NB4 (cell line): Measurements from ENCODE around the gene TTYH3.

Experiments used
- DNase-seq: peaks from one replicate; pipeline ENCODE4 v3.0.0; 2010; ENCODE audit warnings: low read depth
- H3K4me3 ChIP-seq: one replicate; pipeline ENCODE4 v1.5.1; 2011; ENCODE audit warnings: mild to moderate bottlenecking, low read depth, low read length, moderate library complexity
- CTCF ChIP-seq: IDR thresholded peaks from one replicate; pipeline ENCODE4 v1.5.1; 2012; ENCODE audit warnings: low read depth, low read length
- MAX ChIP-seq: IDR thresholded peaks from 2 replicates; pipeline ENCODE4 v1.6.1; 2011; ENCODE audit warnings: low read depth, low read length
- MYC ChIP-seq: IDR thresholded peaks from 2 replicates; pipeline ENCODE4 v1.6.1; 2011; ENCODE audit warnings: low read depth, low read length
- POLR2A ChIP-seq: IDR thresholded peaks from 2 replicates; pipeline ENCODE4 v1.6.1; 2011; ENCODE audit warnings: mild to moderate bottlenecking; ENCODE audit not compliant: insufficient read length; ENCODE audit errors: extremely low read depth

TTYH3 gene

GRCh38 chr7:2631946-2632732, at the start of gene TTYH3:
TTYH3 (plus strand) TSS chr7:2631986; CDS start chr7:2632156, 170 bp downstream.
- TF ChIP-seq MYC (no peak), CTCF (no peak), MAX (no peak)
- peak within 1 kb of the TSS; percentile 70 for H3K4me3 ChIP-seq
- peak; percentile 58 for DNase-seq

- H3K4me3 ChIP-seq: no peak overlapping the region
- TF ChIP-seq MYC (no peak), POLR2A (no peak), MAX (no peak), CTCF (no peak)
- DNase-seq: no peak
Observed at GRCh38 chr7:2582006-2582735, 49.6 kb upstream of the TTYH3 start.

- TF ChIP-seq POLR2A (no peak), MAX (no peak), CTCF (no peak), MYC (no peak)
- H3K4me3 ChIP-seq: no peak overlapping the region
- no peak for DNase-seq
Observed at GRCh38 chr7:2583798-2584580, 47.8 kb upstream of the TTYH3 start.

- TF ChIP-seq MYC: no peak
- TF ChIP-seq POLR2A: no peak
- DNase-seq: no peak
- H3K4me3 ChIP-seq: no peak overlapping the region
Observed at GRCh38 chr7:2585446-2585845, 46.3 kb upstream of the TTYH3 start.

GRCh38 chr7:2586326-2587020, 45.3 kb upstream of the TTYH3 start:
- H3K4me3 ChIP-seq: no peak overlapping the region
- no peak for DNase-seq
- TF ChIP-seq MAX (no peak), CTCF (no peak), POLR2A (no peak), MYC (no peak)

GRCh38 chr7:2587134-2587533, 44.7 kb upstream of the TTYH3 start:
- DNase-seq: no peak
- H3K4me3 ChIP-seq: no peak overlapping the region
- TF ChIP-seq MYC (no peak), MAX (no peak), POLR2A (no peak), CTCF (no peak)
